ENCODE measurements around the gene SDHB.

Gene SDHB

DNA sequence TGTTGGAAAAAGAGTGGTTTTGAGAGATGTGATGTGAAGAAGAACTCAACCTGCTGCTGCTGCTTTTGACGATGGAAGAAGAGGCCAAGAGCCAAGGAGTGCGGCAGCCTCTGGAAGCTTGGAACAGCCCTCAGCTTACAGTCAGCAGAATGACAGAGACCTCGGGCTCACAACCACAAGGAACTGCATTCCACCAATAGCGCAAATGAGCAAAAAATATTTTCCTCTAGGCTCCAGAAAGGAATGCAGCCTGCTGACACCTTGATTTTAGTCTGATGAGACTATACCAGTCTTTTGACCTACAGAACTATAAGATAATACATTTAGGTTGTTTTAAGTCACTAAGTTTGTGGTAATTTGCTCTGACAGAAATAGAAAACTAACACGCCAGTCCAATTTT is 10.2 kb downstream of the SDHB start:
- no peak for DNase-seq

DNA sequence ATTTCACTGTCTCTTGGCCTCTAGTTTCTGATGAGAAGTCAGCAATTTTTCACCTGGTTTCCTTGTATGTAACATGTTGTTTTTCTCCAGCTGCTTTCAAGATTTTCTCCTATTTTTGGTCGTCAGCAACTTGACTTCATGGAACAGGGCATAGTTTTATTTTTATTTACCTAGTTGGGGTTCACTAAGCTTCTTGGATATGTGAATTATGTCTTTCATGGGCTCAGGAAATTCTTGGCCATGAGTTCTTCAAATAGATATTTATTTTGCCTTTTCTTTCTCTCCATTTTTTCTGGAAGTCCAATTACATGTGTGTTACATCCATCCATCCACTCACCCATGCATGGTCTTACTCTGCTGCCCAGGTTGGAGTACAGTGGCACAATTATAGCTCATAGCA is 13.7 kb downstream of the SDHB start:
- DNase-seq, result no peak

DNA sequence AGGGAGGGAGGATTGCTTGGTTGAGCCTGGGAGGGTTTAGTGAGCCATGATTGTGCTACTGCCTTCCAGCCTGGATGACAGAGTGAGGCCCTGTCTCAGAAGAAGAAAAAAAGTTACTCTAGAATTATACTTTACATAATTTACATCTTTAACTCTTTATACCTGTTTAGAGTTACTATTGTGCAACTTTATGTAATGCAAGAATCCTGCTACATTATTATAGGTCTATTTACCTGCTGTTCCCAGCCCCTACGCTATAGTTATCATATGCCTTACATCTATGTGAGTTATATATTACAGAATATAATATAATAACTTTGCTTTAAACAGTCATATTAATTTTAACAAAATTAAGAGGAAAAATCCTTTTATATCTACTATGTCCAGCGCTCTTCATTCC is 14.3 kb downstream of the SDHB start:
- DNase-seq, result no peak

DNA sequence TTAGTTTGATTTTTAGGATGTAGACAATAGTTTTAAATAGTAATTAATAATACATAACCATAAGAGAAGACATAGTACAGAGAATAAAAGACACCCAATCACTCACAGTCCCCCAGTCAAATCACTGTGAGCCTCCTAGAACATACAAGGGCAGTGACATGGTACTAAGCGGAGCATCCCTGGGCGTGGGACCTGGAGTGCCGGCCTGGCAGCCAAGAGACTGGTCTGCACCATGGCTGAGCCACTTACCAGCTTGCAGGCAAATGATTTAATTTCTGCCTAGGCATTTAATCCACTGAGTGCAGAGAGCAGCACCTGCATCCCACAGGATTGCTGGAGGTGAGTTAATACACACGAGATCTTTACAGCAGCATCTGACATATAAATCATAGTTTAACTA is 20.4 kb downstream of the SDHB start:
- DNase-seq, result no peak

DNA sequence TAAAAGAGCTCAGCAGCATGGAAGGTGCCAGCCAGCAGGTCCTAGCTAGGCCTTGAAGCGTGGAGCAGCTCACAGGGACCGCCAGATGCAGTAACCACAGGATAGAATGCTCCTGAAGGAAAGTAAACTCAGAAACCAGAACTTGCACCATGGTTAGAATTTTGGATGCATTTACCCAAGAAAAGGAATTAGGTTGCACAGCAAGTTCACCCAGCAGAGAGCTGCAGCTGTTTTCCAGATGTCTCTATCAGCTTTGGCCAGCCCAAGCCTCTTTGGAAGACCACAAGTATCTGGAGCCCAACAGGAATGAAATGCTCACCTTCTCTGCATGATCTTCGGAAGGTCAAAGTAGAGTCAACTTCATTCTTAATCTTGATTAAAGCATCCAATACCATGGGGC is 21.1 kb downstream of the SDHB start:
- DNase-seq, result no peak

DNA sequence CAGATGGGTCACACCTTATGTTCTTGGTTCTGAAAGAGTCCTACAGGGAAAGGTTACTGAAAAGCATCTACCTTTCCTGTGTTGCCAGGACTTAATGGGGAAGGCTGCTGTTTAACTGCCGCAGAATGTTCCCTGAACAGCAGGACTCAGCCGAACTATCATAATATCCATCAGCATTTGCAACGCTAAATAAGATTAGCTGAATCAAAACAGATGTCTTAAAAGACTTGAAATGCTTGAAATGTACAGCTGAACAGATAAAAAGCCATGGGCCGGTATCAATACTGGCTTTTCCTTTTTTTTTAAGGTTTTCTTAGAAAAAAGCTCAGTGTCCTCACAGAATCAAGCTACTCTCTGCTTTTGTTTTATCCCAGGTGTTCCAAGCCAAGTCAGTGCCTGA is 22.4 kb downstream of the SDHB start:
- no peak for DNase-seq

DNA sequence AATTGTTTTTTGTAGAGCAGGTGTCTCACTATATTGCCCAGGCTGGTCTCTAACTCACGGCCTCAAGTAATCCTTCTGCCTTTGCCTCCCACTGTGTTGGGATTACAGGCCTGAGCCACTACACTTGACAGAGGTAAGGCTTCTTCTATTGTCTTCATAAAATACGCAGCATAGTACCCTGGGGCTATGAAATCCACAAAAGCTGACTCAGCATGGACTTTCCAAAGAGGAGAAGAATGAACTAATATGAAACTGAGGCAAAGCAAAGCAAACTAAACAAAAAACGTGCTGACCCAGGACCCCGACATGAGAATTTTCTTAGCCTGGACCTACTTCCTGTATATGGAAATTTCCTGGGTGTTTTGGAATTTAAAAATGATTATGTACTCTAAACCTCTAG is 23.6 kb downstream of the SDHB start:
- no peak for DNase-seq

DNA sequence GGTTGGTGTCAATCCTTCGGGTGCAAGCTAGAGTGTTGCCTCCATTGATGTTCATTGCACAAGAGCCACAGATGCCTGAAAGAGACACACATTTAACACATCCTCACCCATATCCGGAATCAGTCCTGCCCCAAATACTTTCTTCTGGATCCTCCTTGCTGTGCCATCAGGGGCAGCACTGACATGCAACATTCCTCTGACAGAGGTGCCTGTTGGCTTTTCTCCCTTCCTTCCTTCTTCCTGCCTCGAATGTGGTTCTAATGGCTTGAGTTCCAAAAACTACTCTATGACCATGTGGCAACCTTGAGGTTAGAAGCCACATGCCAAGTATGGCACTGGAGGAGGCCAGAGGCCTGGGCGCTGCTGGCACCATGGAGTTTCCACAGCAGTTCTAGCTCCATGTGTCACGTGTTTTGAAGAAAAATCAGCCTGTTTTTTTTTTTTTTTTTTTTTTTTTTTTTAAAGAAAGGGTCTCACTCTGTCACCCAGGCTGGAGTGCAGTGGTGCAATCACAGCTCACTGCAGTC is 25.1 kb downstream of the SDHB start:
- no peak for DNase-seq

DNA sequence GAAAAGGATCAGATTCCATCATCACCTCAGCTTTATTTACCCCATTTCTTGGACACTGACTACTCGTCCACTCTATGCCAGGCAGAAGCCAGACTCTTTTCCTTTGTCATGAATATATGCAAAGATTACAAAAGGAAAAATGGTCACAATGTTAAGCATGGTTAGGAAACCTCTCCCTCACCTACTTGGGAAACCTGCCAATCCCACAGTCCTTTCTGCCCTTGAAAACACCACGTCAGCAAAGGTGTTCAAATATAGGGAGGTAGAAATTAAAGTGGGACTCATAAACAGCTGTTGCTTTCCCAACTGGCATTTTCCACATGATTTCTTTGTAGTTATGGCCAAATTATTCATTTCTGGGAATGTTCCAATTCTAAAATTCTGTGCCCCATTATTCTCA is 25.9 kb downstream of the SDHB start:
- DNase-seq, result no peak

DNA sequence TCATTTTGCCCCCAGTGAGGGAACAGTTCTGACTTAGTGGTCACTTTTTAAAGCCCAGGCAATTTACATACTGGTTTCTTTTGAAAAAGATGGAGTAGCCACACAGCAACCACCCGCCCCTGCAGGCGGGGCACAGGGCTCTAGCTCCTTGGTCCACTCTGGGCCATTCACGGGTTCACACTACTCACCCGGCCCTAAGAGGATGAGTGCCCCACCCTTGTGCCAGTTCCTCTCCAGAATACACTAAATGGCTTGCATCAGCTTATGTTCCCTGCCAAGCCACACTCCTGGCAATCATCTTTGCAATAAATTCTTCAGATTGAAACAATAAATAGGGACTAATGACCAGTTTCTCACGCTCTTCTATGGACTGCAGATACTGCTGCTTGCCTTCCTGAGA is 26.4 kb downstream of the SDHB start:
- no peak for DNase-seq

DNA sequence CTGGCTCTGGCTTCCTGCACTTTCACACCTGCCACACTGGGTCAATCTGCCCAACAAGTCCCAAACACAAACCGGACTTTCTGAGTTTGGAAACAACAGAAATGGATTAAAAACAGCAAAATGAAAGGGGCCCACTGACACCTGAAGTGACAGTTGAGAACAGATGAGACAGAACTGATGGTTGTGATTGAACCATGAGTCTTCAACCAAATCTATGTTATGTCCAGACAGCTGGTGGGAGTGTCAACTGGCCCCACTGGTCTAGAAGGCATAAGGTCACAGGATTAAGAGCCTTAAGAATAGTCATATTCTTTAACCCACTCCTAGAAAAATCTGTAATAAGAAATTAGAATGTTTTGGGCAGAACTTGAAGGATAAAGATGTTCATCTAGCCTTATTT is 29.1 kb downstream of the SDHB start:
- no peak for DNase-seq

DNA sequence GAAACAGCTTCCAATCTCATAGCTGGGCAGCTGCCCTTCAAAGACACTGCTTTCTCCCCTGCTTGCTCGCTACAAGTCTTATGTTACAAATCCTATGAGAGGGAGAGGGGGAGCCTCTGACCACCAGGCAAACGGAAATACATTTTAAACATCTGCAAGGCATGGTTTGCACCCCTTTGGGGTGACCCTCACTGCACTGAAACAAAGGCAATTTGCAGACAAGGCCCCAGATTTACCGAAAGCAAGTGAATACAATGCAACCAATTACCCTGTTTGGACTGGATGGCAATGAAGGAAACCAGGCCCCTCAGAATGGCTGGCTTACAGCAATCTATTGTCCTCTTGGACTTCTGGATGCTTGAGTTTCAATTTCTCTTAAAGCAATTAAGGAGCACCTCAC is 30.3 kb downstream of the SDHB start:
- no peak for DNase-seq

DNA sequence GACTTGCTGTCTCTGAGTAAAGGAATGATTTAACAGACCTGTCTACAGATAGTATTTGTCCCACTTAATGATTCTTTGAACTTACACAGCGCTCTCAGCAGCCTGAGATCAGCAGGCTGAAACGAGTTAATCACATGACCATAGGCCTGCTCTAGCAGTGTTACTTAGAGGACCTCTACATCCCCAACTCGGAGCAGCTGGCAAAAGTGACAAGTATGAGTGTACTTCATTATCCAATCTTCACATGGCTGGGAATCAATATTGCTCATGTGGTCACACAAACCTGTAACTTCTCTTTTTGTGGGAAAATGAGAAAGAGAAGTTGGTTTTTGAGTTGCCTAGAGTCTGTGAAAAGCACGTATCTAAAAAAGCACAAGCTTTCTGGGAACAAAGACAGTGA is 30.7 kb downstream of the SDHB start:
- no peak for DNase-seq

DNA sequence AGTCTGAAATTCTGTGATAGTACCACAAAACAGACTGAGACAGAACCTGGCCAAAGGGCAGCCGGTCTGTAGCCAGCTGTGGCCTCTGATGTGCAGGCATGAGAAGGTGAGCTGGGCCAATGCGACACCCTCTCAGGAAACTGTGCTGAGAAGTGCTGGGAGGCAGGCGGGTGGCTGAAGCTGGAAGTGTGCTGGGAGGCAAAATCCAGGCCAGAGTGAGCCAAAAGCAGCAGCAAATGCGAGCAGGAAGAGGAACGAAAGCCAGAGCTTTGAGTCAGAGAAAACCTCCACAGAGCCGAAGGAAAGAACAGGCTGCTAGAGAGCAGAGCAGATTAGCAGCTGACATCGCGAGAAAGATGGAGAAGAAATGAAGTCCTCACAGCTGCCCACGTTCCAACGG is 31.9 kb downstream of the SDHB start:
- DNase-seq, result peak in 1 of 2 donors; percentile 23

DNA sequence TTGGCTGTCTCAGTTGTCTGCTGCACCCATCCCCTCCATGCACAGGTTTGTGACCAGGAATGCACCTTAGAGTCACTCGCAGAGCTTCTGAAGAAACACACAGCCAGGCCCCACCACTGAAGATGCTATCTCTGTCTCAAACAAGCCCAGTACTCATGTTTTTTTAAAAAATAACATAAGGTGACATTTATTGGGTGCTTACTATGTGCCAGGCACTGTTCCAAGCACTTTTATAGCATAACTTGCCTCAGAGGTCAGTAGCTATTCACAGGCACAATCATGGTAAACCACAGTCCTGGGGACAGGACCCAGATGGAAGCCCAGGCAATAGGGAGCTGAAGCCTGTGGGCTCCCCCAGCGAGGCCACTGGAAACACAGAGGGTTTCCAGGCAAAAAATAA is 33.3 kb downstream of the SDHB start:
- DNase-seq, result no peak

DNA sequence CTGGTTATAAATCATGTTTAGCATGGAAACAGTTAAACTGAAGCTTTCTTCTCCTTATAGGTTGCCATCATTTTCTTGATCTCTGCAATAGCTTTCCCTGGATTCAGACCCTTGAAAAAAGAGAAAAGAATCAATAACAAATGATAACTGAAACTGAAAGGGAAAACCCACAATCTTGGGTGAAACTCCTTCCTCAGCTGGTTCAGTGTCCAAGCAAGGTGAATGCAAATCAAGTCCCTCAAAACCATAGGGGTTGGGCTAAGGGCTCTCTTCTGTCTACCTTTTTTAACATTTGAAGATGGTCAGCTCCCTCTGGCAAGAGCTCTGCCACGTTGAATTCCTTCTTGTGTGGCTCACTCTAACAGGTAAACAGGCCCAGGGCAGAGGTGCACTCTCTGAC is 35.0 kb downstream of the SDHB start:
- DNase-seq, result no peak

DNA sequence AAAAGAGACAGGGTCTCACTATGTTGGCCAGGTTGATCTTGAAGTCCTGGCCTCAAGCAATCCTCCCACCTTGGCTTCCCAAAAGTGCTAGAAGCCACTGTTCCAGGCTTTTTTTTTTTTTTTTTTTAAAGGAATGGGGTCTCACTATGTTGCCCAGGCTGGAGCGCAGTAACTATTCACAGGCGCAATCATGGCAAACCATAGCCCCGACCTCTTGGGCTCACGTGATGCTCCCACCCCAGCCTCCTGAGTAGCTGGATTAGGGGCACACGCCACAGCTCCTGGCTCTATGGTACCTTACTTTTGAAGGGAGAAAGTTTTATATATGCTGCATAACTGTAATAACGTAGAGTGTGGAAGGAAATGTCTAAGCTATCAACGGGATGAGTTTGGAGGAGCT is 36.4 kb downstream of the SDHB start:
- DNase-seq, result no peak

DNA sequence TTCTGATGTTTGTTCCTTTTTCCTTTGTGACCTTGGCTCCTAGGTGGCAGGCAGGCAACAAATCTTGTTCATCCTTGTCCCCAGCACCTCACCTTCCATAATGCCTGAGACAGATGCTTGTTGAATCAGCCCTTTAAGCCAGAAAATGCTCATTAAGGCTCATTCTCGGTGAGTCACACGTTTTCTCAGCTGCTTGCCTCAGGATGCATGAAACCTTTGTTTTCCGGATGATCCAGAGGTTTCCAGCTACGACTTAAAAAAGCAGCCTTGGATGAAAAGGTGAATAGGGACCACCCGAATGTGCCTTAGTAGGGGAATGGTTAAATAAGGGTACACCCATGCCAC is 37.5 kb downstream of the SDHB start:
- DNase-seq, result no peak

DNA sequence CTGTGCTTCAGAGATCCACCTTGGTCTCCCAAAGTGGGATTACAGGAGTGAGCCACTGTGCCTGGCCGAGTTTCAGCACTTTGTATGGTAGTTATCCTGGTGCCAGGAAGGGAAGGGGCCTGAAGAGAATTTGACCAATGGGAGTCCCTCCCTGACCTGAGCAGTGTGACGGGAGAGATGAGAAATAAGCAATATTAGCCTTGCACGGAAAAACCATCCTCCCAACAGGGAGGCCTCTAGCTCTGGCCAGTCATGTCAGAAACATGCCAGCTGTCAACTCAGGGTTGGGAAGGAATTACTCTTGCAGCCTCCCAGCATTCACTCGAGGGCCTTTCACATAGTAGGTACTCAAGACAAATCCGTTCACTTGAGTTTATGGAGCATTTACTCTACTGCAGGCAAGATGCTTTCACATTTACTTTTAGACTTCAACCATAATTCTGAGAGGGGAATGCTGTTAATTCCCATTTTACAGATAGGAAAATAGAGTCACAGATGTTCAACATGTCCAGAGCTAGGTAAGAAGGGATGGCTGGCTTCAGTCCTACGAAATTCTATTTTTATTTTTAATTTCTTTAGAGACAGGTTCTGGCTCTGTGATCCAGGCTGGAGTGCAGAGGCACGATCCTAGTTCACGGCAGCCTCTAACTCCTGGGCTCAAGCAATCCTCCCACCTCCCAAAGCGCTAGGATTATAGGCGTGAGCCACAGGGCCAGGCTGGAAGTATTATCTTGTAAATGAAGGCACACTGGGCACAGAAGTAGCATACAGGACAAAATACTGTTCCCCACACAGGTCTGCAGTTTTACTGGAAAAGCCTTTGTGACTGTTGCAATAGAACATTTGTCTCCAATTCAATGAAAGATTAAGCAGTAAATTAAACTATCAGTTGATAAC is 38.9 kb downstream of the SDHB start:
- DNase-seq, result no peak

DNA sequence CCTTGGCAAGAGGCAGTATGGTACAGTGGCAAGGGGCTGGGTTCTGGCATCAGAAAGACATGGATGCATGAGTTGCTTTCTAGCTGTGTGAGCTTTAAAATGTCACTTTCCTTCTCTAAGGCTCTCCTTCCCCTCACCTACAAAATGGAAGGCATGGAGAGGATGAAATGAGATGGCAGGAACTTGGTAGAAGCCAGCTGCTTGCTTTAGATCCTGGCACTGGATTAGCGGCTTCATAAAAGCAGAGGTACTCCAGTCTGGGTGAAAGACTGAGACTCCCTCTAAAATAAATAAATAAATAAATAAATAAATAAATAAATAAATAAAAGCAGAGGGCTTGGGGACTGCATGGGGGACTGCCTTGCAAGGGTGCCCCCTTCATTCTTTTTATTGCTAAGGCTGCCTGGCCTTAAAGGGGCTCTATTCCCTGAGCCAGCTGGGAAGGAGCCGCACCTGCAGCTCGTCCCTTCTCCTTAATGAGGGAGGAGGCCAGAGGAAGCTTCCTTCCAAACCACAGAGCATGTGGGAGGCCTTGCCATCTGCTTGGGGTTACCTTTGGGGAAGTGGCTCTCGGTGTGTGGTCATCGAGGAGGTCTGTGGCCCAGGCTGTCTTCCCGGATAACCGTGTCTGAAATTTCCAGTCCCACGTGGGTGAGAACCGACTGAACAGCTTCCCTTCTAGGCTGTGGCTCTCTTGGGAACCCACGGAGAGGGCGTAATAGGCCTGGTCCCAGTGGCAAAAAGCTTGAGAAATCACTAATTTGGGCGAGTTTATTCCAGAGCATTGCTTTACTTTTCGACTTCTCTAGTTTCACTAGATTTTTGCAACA is 40.1 kb downstream of the SDHB start:
- DNase-seq, result peak in 1 of 2 donors; percentile 9

DNA sequence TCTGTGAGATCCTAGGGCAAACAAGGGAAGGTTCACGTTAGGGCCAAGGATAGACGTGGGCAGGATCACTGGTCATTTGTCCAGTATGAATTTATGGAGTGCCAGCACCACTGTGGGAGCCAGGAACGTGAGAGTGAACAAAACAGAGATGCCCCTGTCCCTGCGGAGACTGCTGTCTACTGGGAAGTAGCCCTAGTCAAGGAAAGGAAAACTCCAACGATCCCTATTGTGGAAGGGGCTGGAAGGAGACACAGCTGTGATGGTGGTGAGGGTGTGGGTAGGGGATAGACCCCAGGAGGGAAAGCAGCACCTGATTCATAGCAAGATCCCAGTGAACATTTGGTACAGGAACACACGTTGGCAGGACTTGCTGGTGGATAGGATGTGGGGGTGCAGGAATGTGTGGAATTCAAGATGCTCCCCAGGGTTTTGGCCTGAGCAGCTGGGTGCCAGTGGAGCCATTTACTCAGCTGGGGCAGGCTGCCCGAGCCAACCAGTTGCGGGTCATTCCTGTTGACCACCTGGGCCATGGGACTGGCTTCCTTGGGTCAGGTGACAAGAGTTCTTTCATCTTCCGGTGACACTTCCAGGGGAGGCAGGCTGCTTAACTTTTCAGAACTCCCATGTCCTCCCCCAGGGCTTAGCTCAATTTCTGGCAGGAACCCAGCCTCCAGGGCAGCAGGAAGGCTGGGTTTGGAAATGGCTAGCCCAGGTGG is 40.9 kb downstream of the SDHB start:
- no peak for DNase-seq

DNA sequence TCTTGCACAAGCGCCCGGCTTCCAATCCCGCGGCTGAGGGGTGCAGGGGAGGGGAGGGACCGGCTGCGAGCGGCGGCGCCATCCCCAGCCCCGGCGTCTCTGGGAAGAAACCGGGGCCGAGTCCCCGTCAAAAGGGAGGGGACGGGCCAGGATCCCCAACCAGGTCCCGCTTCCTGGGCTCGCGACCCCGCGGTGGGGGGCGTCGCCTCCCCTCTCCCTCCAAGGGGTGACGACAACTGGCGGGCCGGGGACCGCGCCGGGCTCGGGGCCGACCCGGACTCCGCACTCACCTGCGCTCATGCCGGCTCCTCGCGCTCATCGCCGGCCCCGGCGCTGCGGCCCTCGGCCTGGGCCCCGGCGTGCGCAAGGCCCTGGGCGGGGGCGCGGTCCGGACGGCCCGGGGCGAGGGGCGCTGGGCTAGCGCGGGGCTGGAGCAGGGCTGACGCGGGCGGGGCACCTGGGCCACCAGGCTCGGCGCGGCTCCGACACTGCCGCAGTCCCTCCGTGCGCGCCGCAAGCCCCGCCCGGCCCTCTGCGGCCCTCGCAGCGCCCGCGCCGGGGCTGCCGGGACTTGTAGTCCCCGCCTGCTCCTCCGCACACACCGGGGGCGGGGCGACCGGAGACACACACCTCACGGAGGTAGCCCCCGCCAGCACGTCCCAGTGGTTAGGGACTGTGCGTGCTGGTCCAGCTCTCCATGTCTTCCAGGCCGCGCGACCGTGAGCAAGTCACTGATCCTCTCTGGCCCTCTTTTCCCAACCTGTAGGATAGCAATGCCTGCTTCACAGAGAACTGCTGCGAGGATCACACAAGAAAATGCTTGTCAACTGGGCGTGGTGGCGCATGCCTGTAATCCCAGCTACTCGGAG is 42.2 kb downstream of the SDHB start, which contains the start of gene ATP13A2:
Gene ATP13A2, minus strand, starts transcription at position 490 of the 869 bp plus-strand sequence. Its CDS starts 190 bp downstream, at position 300.
- DNase-seq, result peak; percentile 67 to 75

All from hippocampal formation (tissue), 2 donors.